Measurements from ENCODE around the gene PPP1R26.

GRCh38 chr9:135439916-135440315 lies 39.7 kb upstream of the PPP1R26 start:
- TF ChIP-seq CTCF (conservative IDR thresholded peaks at IDR 0.05) (no peak), ZFX (IDR thresholded peaks at IDR 0.05) (no peak)

All from C4-2B (cell line).